Endothelial cell of umbilical vein (primary cell): ENCODE data around the gene RASAL2. TPM values are rescaled to one million over a fixed set of nuclear protein-coding genes. Genes with fewer than 3 reads are reported as not detected.

Experiments
- BruUV-seq: library from RNA; stranded (reverse); fragments of 400-500 nt; replicated peaks from 2 replicates; lab custom pipeline; 2021; lab: Mats Ljungman, UMichigan
- CTCF ChIA-PET: fragments of 300-600, 350-600 bp; sonication (Branson Sonifier 250); formaldehyde crosslinking; loops from one replicate; lab custom pipeline; 2021; ENCODE audit warnings: antibody characterized with exemption, inconsistent platforms; lab: Charles Lee
- POLR2A ChIA-PET: fragments of 300-600, 350-600 bp; sonication (Branson Sonifier 250); formaldehyde crosslinking; loops from one replicate; lab custom pipeline; 2021; ENCODE audit warnings: antibody characterized with exemption, inconsistent platforms; lab: Charles Lee
- DNase-seq: peaks from one replicate; pipeline ENCODE4 v3.0.0-alpha.2; 2011; ENCODE audit warnings: low read depth, low spot score
- FAIRE-seq: peaks from 2 replicates; lab custom pipeline; 2011; peaks lifted over from hg19 to GRCh38; lab: Jason Lieb, UNC
- H2AFZ ChIP-seq: 2 replicates; pipeline ENCODE4 v1.6.0; 2012; ENCODE audit warnings: low read depth, low read length, control low read depth, inconsistent platforms
- H3K27ac ChIP-seq: 2 replicates; pipeline ENCODE4 v1.5.1; 2011; ENCODE audit warnings: low read depth, mild to moderate bottlenecking, control low read depth, low read length, moderate library complexity; ENCODE audit not compliant: insufficient read depth
- H3K27me3 ChIP-seq, 2 experiments: 2 replicates each; pipeline versions ENCODE4 v1.6.0 to v1.6.1; 2011; ENCODE audit warnings: low read length in 2 of 2, mixed read lengths in 1 of 2; ENCODE audit not compliant: control insufficient read depth in 2 of 2, insufficient read depth in 2 of 2
- H3K36me3 ChIP-seq, 2 experiments: 2 replicates in 1 of 2; 3 replicates in 1 of 2; pipeline ENCODE4 v1.5.1; 2011; ENCODE audit warnings: low read length in 2 of 2, mild to moderate bottlenecking in 1 of 2, moderate library complexity in 1 of 2; ENCODE audit not compliant: control insufficient read depth in 2 of 2, insufficient read depth in 2 of 2; ENCODE audit errors: extremely low read depth in 1 of 2
- H3K4me1 ChIP-seq: 3 replicates; pipeline ENCODE4 v1.5.1; 2011; ENCODE audit warnings: mild to moderate bottlenecking, low read length; ENCODE audit not compliant: control insufficient read depth, insufficient read depth; ENCODE audit errors: extremely low read depth
- H3K4me2 ChIP-seq: 2 replicates; pipeline ENCODE4 v1.6.1; 2011; ENCODE audit warnings: low read length, control low read depth, mixed read lengths; ENCODE audit not compliant: insufficient read depth
- H3K4me3 ChIP-seq, 3 experiments: fragments of 200-600 bp in 1 of 3; sonication (generic), shearing (Covaris generic) in 1 of 3; replicated peaks in 1 of 3; 2 replicates each; pipeline ENCODE4 v1.5.1; 2011 to 2016; ENCODE audit warnings: control low read depth in 3 of 3, low read length in 3 of 3, mild to moderate bottlenecking in 2 of 3, inconsistent platforms in 1 of 3, low read depth in 1 of 3, moderate library complexity in 1 of 3; ENCODE audit not compliant: insufficient read depth in 1 of 3
- H3K79me2 ChIP-seq: 2 replicates; pipeline ENCODE4 v1.6.0; 2012; ENCODE audit warnings: low read length, inconsistent platforms; ENCODE audit not compliant: control insufficient read depth, insufficient read depth
- H3K9ac ChIP-seq: replicated peaks from 2 replicates; pipeline ENCODE3; 2011; ENCODE audit warnings: low read length, control low read depth; ENCODE audit not compliant: insufficient read depth; ENCODE audit errors: extremely low read depth
- H3K9me1 ChIP-seq: replicated peaks from 3 replicates; pipeline ENCODE4 v1.6.0; 2011; ENCODE audit warnings: mild to moderate bottlenecking, low read length; ENCODE audit not compliant: control insufficient read depth, insufficient read depth; ENCODE audit errors: extremely low read depth
- H3K9me3 ChIP-seq: replicated peaks from 2 replicates; pipeline ENCODE4 v1.5.1; 2012; ENCODE audit warnings: low read length, inconsistent platforms; ENCODE audit not compliant: control insufficient read depth, insufficient read depth
- H4K20me1 ChIP-seq: replicated peaks from 2 replicates; pipeline ENCODE3; 2011; ENCODE audit warnings: mild to moderate bottlenecking, low read length; ENCODE audit not compliant: control insufficient read depth, insufficient read depth; ENCODE audit errors: extremely low read depth
- CTCF ChIP-seq, 2 donors: IDR thresholded peaks; 1 replicate in 1 of 2; 2 replicates in 1 of 2; pipeline ENCODE4 v1.5.1; 2011; ENCODE audit warnings: low read length in 2 of 2, mild to moderate bottlenecking in 2 of 2, moderate library complexity in 2 of 2, control low read depth in 1 of 2, inconsistent platforms in 1 of 2, low read depth in 1 of 2; ENCODE audit not compliant: insufficient read depth in 1 of 2; ENCODE audit errors: extremely low read depth in 1 of 2
- EZH2 ChIP-seq: IDR thresholded peaks from 2 replicates; pipeline ENCODE4 v1.6.1; 2012; ENCODE audit warnings: borderline replicate concordance, low read depth, mild to moderate bottlenecking, moderate library complexity, low read length, inconsistent platforms; ENCODE audit not compliant: severe bottlenecking
- FOS ChIP-seq: IDR thresholded peaks from 2 replicates; pipeline ENCODE4 v1.6.1; 2011; ENCODE audit warnings: mild to moderate bottlenecking, low read length, moderate library complexity, borderline replicate concordance; ENCODE audit not compliant: insufficient read depth
- JUN ChIP-seq: IDR thresholded peaks from 2 replicates; pipeline ENCODE4 v1.6.1; 2011; ENCODE audit warnings: borderline replicate concordance, low read depth; ENCODE audit not compliant: insufficient read length, insufficient read depth
- MYC ChIP-seq: IDR thresholded peaks from one replicate; pipeline ENCODE4 v1.6.1; 2011; ENCODE audit warnings: mild to moderate bottlenecking, low read depth, low read length
- POLR2A ChIP-seq: IDR thresholded peaks from 2 replicates; pipeline ENCODE4 v1.6.1; 2012; ENCODE audit warnings: low read depth, mild to moderate bottlenecking, control low read depth, low read length
- POLR2AphosphoS5 ChIP-seq: IDR thresholded peaks from 2 replicates; pipeline ENCODE4 v1.6.1; 2012; ENCODE audit warnings: low read depth, mild to moderate bottlenecking, control low read depth, low read length, moderate library complexity; ENCODE audit not compliant: insufficient read depth
- dilution Hi-C: fragments of 300-500 bp; cut with MboI; formaldehyde crosslinking; loops from one replicate; pipeline ENCODE4 v1.15.0; 2019; ENCODE audit warnings: low sequenced_read_pairs; ENCODE audit not compliant: extremely low pct_ligation_motif_present
- intact Hi-C: fragments of 100-400 bp; cut with micrococcal nuclease; formaldehyde crosslinking; loops from one replicate; pipeline ENCODE4 v1.10.0; 2022
- polyA plus RNA-seq, 4 experiments: library from polyadenylated mRNA; depleted of rRNA in 3 of 4; stranded (reverse) in 3 of 4; unstranded in 1 of 4; fragments of >200 nt; gene quantifications; 2 replicates each; pipeline versions ENCODE4 v1.2.1 to v1.2.3, GENCODE V29; 2011 to 2012; ENCODE audit warnings: missing spikeins in 1 of 4
- total RNA-seq: library from RNA; stranded (reverse); gene quantifications from 2 replicates; pipeline ENCODE4 v1.2.3, GENCODE V29; 2021
- TF ChIP-seq, protein P1 (sequence below): IDR thresholded peaks from 2 replicates; pipeline ENCODE4 v1.6.1; 2011; ENCODE audit not compliant: insufficient read depth, insufficient read length

The RASAL2 gene
- total and polyA plus RNA-seq, 2 donors (not counting 3 experiments of a cell fraction or from before 2014, with no cell fraction given), result 12.5 to 15.5 TPM

DNA sequence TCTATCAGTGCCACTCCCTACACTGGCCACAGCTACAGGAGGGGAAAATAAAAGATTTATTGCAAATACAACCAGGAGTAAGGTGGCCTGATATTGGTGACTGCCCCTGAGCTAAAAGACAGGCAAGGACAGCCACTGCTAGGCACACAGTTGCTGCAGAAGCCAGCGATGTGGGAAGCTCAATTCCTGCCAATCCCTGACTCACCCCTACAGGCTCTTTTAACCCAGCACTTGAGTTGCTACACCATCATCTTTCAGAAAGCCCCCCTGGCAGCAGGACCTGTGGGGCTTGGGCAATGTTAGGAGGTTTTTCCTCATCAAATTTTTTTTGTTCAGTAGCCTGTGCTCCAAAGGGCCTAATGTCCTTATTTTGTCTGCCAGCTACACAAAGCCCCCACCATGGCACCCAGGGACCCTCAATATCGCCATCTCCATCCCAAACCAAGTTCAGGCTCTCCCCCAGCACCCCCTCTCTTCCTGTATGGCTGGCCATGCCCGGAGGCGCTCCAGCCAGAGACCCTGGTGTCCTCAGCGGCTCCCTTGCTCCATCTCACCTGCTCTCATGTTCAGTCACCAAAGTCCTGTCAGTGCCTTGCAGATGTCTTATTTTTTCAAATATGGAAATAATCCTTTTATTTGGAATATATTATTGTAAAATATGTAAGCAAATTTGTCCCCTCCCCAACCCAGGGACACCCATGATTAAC, 389.5 kb downstream of the RASAL2 start:
- TF ChIP-seq JUN (no peak), POLR2AphosphoS5 (no peak), EZH2 (no peak), POLR2A (no peak)
- TF ChIP-seq, protein P1, sequence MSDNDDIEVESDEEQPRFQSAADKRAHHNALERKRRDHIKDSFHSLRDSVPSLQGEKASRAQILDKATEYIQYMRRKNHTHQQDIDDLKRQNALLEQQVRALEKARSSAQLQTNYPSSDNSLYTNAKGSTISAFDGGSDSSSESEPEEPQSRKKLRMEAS, result no peak
- no peaks in the 10 kb centered on the region for H3K9me3 ChIP-seq
- no peak overlapping the region for H3K4me2 ChIP-seq
- H4K20me1 ChIP-seq, result no peaks in the 10 kb centered on the region
- no peak overlapping the region for H3K4me3 ChIP-seq
- intact Hi-C loops (no loop called here), dilution Hi-C loops (no loop called here)
- H3K9me1 ChIP-seq, result no peaks in the 10 kb centered on the region
- no TSS peak for BruUV-seq
- H3K4me1 ChIP-seq, result peaks cover 20% of the 10 kb centered on the region
- POLR2A ChIA-PET, result no interaction called here
- H3K27ac ChIP-seq, result no peak overlapping the region
- H3K9ac ChIP-seq, result no peak overlapping the region
- CTCF ChIA-PET, result interaction anchor here (1.5 to 1.9 kb wide), 2 partner anchors 9 to 11 kb away, joined by 3 to 5 read pairs; no protein-coding TSS in a partner anchor
- H3K27me3 ChIP-seq, result no peaks in the 10 kb centered on the region
- no peak overlapping the region for H2AFZ ChIP-seq
- H3K79me2 ChIP-seq, result no peaks in the 10 kb centered on the region
- no peak for FAIRE-seq
- no peak for DNase-seq
- no peaks in the 10 kb centered on the region for H3K36me3 ChIP-seq

DNA sequence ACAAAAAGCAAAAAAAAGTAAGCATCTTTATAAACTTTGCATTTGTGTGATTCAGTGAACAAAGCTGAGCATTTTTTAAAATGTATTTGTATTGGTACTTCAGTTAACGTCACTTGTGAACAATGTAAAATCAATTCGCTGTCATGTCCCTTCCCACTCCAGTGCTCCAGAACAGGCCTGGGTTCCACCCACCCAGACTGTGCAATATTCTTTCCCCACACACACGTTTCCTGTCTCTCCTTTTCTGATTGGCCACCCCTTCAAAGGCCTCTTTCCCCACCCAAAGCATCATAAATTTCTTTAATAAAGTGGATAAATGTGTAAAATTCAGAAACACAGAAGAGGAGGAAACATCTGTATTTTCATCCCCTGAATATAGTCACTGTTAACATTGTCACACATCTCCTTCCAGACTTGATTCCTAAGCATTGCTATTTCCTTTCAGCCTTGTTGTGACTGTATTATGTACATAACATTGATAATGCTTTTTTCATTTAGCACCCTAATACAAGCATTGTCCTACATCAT, 390.9 kb downstream of the RASAL2 start:
- H3K4me3 ChIP-seq, result no peak overlapping the region
- BruUV-seq, result no TSS peak
- H3K9me3 ChIP-seq, result no peaks in the 10 kb centered on the region
- no peaks in the 10 kb centered on the region for H3K9me1 ChIP-seq
- peak overlapping the region; percentile 6 for H3K27ac ChIP-seq
- no peak overlapping the region for H3K9ac ChIP-seq
- intact Hi-C loops, result no loop called here
- CTCF ChIA-PET, result interaction anchor here (1.5 to 1.6 kb wide), 2 partner anchors 8 to 16 kb away, joined by 3 to 6 read pairs; no protein-coding TSS in a partner anchor
- no peak overlapping the region for H3K4me2 ChIP-seq
- POLR2A ChIA-PET, result no interaction called here
- DNase-seq, result peak; percentile 62
- H2AFZ ChIP-seq, result no peak overlapping the region
- TF ChIP-seq, protein P1, result no peak
- TF ChIP-seq CTCF (IDR thresholded peaks at IDR 0.05; ENCODE audit: extremely low read depth in 1 of 2, insufficient read depth in 1 of 2, low read depth in 1 of 2, low read length in 2 of 2) (no peak), MYC (no peak), FOS (no peak), JUN (no peak), POLR2AphosphoS5 (no peak), EZH2 (no peak)
- dilution Hi-C loops, result no loop called here
- no peaks in the 10 kb centered on the region for H3K79me2 ChIP-seq
- no peaks in the 10 kb centered on the region for H3K36me3 ChIP-seq
- H4K20me1 ChIP-seq, result no peaks in the 10 kb centered on the region
- H3K27me3 ChIP-seq, result no peaks in the 10 kb centered on the region
- peak; percentile 55 for FAIRE-seq
- peaks cover 20% of the 10 kb centered on the region for H3K4me1 ChIP-seq
